ENCODE data around the gene TSPAN9. TPM values are rescaled to one million over a fixed set of nuclear protein-coding genes. Genes with fewer than 3 reads are reported as not detected.

The TSPAN9 gene
- total and polyA plus RNA-seq, 2 experiments from 2014 or later: 6.0 to 31.5 TPM

- TF ChIP-seq EZH2phosphoT487 (IDR thresholded peaks at IDR 0.05; ENCODE audit: unreplicated experiment): no peak
- TF ChIP-seq EZH2 (IDR thresholded peaks at IDR 0.05; ENCODE audit: low read depth, unreplicated experiment): no peak
- TF ChIP-seq ZNF114 (CRISPR knock-in tag; IDR thresholded peaks at IDR 0.05): no peak
- no peak for TF ChIP-seq ETS1 (IDR thresholded peaks at IDR 0.05)
- TF ChIP-seq CREB1 (CRISPR knock-in tag; IDR thresholded peaks at IDR 0.05; ENCODE audit: low read depth): no peak
- TF ChIP-seq CTCF (conservative IDR thresholded peaks at IDR 0.05; ENCODE audit: low read depth in 2 of 2): no peak
- no peak for TF ChIP-seq POLR2AphosphoS5 (IDR thresholded peaks at IDR 0.05; ENCODE audit: low read depth)
Measured at GRCh38 chr12:3089588-3089987, 12.4 kb downstream of the TSPAN9 start (continued).

- H3K9me3 Mint-ChIP-seq: peaks cover 5% of the 10 kb centered on the region; the same call in 1 of the 3 replicates
- Histone ChIP-seq H3K9me2 (ENCODE audit: insufficient read depth) (no peaks in the 10 kb centered on the region), H3K27me3 (ENCODE audit: insufficient read depth) (no peaks in the 10 kb centered on the region), H4K20me1 (replicated peaks; ENCODE audit: insufficient read depth) (no peaks in the 10 kb centered on the region), H3K4me3 (no peak overlapping the region), H3K4me2 (no peak overlapping the region), H3F3A (replicated peaks; ENCODE audit: low read depth) (0 out of 2 replicates have a peak, but pooled peaks cover under 1% of the 10 kb centered on the region), H3K4me1 (ENCODE audit: insufficient read depth) (no peaks in the 10 kb centered on the region), H3K79me2 (replicated peaks; ENCODE audit: insufficient read depth) (no peaks in the 10 kb centered on the region; the same call in 1 of the 2 replicates), H3K27ac (ENCODE audit: low read depth) (no peak overlapping the region; the same call in 1 of the 2 replicates), H3K36me3 (ENCODE audit: insufficient read depth) (no peaks in the 10 kb centered on the region; the same call in 1 of the 2 replicates), H2AFZ (no peak overlapping the region)
- TF ChIP-seq POLR2AphosphoS5 (IDR thresholded peaks at IDR 0.05; ENCODE audit: low read depth) (no peak), ZNF462 (CRISPR knock-in tag; IDR thresholded peaks at IDR 0.05) (no peak), CREB1 (CRISPR knock-in tag; IDR thresholded peaks at IDR 0.05; ENCODE audit: low read depth) (no peak), EZH2 (IDR thresholded peaks at IDR 0.05; ENCODE audit: low read depth, unreplicated experiment) (no peak), ZNF331 (CRISPR knock-in tag; IDR thresholded peaks at IDR 0.05; ENCODE audit: low read depth) (no peak), REST (IDR thresholded peaks at IDR 0.05; ENCODE audit: unreplicated experiment) (no peak), NANOG (IDR thresholded peaks at IDR 0.05; ENCODE audit: borderline replicate concordance) (no peak)
- H3K4me1 Mint-ChIP-seq: peaks cover 15% of the 10 kb centered on the region
- no peaks in the 10 kb centered on the region; the same call in 2 of the 3 replicates for H3K36me3 Mint-ChIP-seq (ENCODE audit: low read depth)
- no peak for DNase-seq (ENCODE audit: low spot score)
- ATAC-seq: no peak
- H3K4me3 Mint-ChIP-seq: no peak overlapping the region
- no peak overlapping the region for H3K27ac Mint-ChIP-seq
- peaks cover 9% of the 10 kb centered on the region for H3K27me3 Mint-ChIP-seq (ENCODE audit: insufficient read depth, low read depth, poor library complexity)
Measured at GRCh38 chr12:3090240-3091037, 13.3 kb downstream of the TSPAN9 start.
